GM12878 (cell line): ENCODE results near the gene ZNF684. TPM values are rescaled to one million over a fixed set of nuclear protein-coding genes. Genes with fewer than 3 reads are reported as not detected.

ENCODE experiments used
- ATAC-seq: fragments of 200-7000 bp; cut with Tn5 transposase; 3 replicates; pipeline ENCODE4 v1.9.1; 2020; ENCODE audit warnings: mild to moderate bottlenecking, moderate library complexity
- BruUV-seq: library from RNA; stranded (reverse); fragments of 400-500 nt; replicated peaks from 2 replicates; lab custom pipeline; 2021; lab: Mats Ljungman, UMichigan
- CTCF ChIA-PET: fragments of 300-600 bp; sonication (Branson Sonifier 250); formaldehyde crosslinking; extraction: SDS; loops from one replicate; lab custom pipeline; 2021; ENCODE audit warnings: inconsistent platforms; lab: Yijun Ruan, JAX
- POLR2A ChIA-PET: fragments of 350-600 bp; formaldehyde crosslinking; extraction: SDS; loops from one replicate; lab custom pipeline; 2021; ENCODE audit warnings: inconsistent platforms; lab: Charles Lee
- RAD21 ChIA-PET: fragments of 300-600 bp; sonication (Branson Sonifier 250); formaldehyde crosslinking; loops from one replicate; lab custom pipeline; 2023; ENCODE audit warnings: antibody characterized with exemption; ENCODE audit not compliant: unreplicated experiment; lab: Charles Lee
- SMC1A ChIA-PET: fragments of 300-600 bp; sonication (Branson Sonifier 250); formaldehyde crosslinking; loops from one replicate; lab custom pipeline; 2023; ENCODE audit not compliant: unreplicated experiment, uncharacterized antibody; lab: Charles Lee
- DNase-seq: peaks from one replicate; pipeline ENCODE4 v3.0.0-alpha.2; 2011; ENCODE audit warnings: low read depth, low spot score
- FAIRE-seq: peaks from 3 replicates; lab custom pipeline; 2011; peaks lifted over from hg19 to GRCh38; lab: Jason Lieb, UNC
- H2AFZ ChIP-seq: 2 replicates; pipeline ENCODE4 v1.6.0; 2011; ENCODE audit warnings: low read depth, low read length, control low read depth; ENCODE audit not compliant: control insufficient read depth
- H3K27ac ChIP-seq: 2 replicates; pipeline ENCODE4 v1.5.1; 2011; ENCODE audit warnings: control low read depth; ENCODE audit not compliant: control insufficient read depth, insufficient read depth
- H3K27me3 ChIP-seq, 2 experiments: replicated peaks in 1 of 2; 2 replicates each; pipeline versions ENCODE4 v1.6.0 to v1.6.1; 2011; ENCODE audit warnings: low read length in 1 of 2; ENCODE audit not compliant: control insufficient read depth in 2 of 2, insufficient read depth in 2 of 2
- H3K36me3 ChIP-seq, 2 experiments: 2 replicates each; pipeline ENCODE4 v1.5.1; 2011; ENCODE audit warnings: low read length in 1 of 2; ENCODE audit not compliant: control insufficient read depth in 2 of 2, insufficient read depth in 2 of 2
- H3K4me1 ChIP-seq: 2 replicates; pipeline ENCODE4 v1.6.1; 2011; ENCODE audit warnings: mild to moderate bottlenecking, low read length, moderate library complexity, mixed read lengths; ENCODE audit not compliant: control insufficient read depth, insufficient read depth
- H3K4me2 ChIP-seq: 2 replicates; pipeline ENCODE4 v1.6.0; 2011; ENCODE audit warnings: control low read depth; ENCODE audit not compliant: control insufficient read depth, insufficient read depth
- H3K4me3 ChIP-seq: fragments of 200-600 bp; sonication (generic); 2 replicates; pipeline ENCODE4 v1.5.1; 2016
- H3K79me2 ChIP-seq: 2 replicates; pipeline ENCODE4 v1.6.0; 2011; ENCODE audit warnings: low read length; ENCODE audit not compliant: control insufficient read depth, insufficient read depth
- H3K9ac ChIP-seq: 2 replicates; pipeline ENCODE4 v1.8.0; 2011; ENCODE audit warnings: low read length, control low read depth, mixed read lengths; ENCODE audit not compliant: control insufficient read depth, insufficient read depth
- H3K9me3 ChIP-seq: replicated peaks from 3 replicates; pipeline ENCODE4 v1.5.1; 2011; ENCODE audit warnings: mild to moderate bottlenecking, low read length; ENCODE audit not compliant: control insufficient read depth, insufficient read depth
- H4K20me1 ChIP-seq: 2 replicates; pipeline ENCODE4 v1.6.0; 2011; ENCODE audit not compliant: control insufficient read depth, insufficient read depth
- BCL3 ChIP-seq: IDR thresholded peaks from 2 replicates; pipeline ENCODE4 v1.6.1; 2011; ENCODE audit warnings: borderline replicate concordance, low read depth, mild to moderate bottlenecking, moderate library complexity, low read length; ENCODE audit not compliant: insufficient read depth, poor library complexity, severe bottlenecking
- CBX5 ChIP-seq: sonication (generic); IDR thresholded peaks from 2 replicates; pipeline ENCODE4 v1.6.1; 2016; ENCODE audit warnings: low read depth, moderate library complexity, mild to moderate bottlenecking, inconsistent platforms
- CHD2 ChIP-seq: IDR thresholded peaks from 2 replicates; pipeline ENCODE4 v1.6.1; 2011; ENCODE audit warnings: low read depth, low read length, improper control_type of control experiment, borderline replicate concordance
- EP300 ChIP-seq, 2 experiments: fragments of 150-350 bp in 1 of 2; IDR thresholded peaks; 2 replicates each; pipeline ENCODE4 v1.6.1; 2011 to 2012; ENCODE audit warnings: low read depth in 2 of 2, low read length in 2 of 2, borderline replicate concordance in 1 of 2, improper control_type of control experiment in 1 of 2, inconsistent platforms in 1 of 2; ENCODE audit not compliant: control insufficient read depth in 1 of 2
- FOXK2 ChIP-seq: fragments of 450-650 bp; IDR thresholded peaks from 2 replicates; pipeline ENCODE4 v1.6.1; 2017; ENCODE audit warnings: mild to moderate bottlenecking, moderate library complexity
- IKZF1 ChIP-seq: fragments of 450-650 bp; conservative IDR thresholded peaks from 2 replicates; pipeline ENCODE4 v1.6.1; 2017; ENCODE audit warnings: antibody characterized with exemption, mild to moderate bottlenecking
- KDM1A ChIP-seq: fragments of 200-600 bp; sonication (generic); IDR thresholded peaks from 2 replicates; pipeline ENCODE4 v1.6.1; 2016; ENCODE audit warnings: borderline replicate concordance
- NR2F1 ChIP-seq: fragments of 450-650 bp; conservative IDR thresholded peaks from 2 replicates; pipeline ENCODE4 v1.6.1; 2017; ENCODE audit warnings: mild to moderate bottlenecking
- PBX3 ChIP-seq: IDR thresholded peaks from 2 replicates; pipeline ENCODE4 v1.6.1; 2011; ENCODE audit warnings: mild to moderate bottlenecking, low read depth, low read length, moderate library complexity; ENCODE audit not compliant: insufficient replicate concordance
- POLR2AphosphoS2 ChIP-seq: IDR thresholded peaks from 2 replicates; pipeline ENCODE4 v1.6.1; 2011; ENCODE audit warnings: low read depth, mild to moderate bottlenecking, low read length, improper control_type of control experiment, moderate library complexity
- RBBP5 ChIP-seq: fragments of 200-600 bp; sonication (generic); conservative IDR thresholded peaks from 2 replicates; pipeline ENCODE4 v1.6.1; 2016
- USF1 ChIP-seq: IDR thresholded peaks from 2 replicates; pipeline ENCODE4 v1.6.1; 2011; ENCODE audit warnings: borderline replicate concordance, low read depth, mild to moderate bottlenecking, moderate library complexity, mixed read lengths, low read length; ENCODE audit not compliant: insufficient read depth; ENCODE audit errors: extremely low read length
- YY1 ChIP-seq: IDR thresholded peaks from 2 replicates; pipeline ENCODE4 v1.6.1; 2011; ENCODE audit warnings: low read depth, mild to moderate bottlenecking, low read length
- WGBS: methylation state at CpG from one replicate; pipeline ENCODE4 v1.1.6; 2016; ENCODE audit warnings: low lambda C conversion rate; ENCODE audit not compliant: insufficient replicate concordance, insufficient coverage; ENCODE audit errors: missing lambda C conversion rate; 5-methylcytosine and 5-hydroxymethylcytosine counted together
- in situ Hi-C: fragments of 300-500 bp; cut with MboI; formaldehyde crosslinking; loops from 9 replicates; pipeline ENCODE4 v1.14.3; 2018; ENCODE audit warnings: mixed read lengths
- intact Hi-C: fragments of 100-400 bp; cut with micrococcal nuclease; formaldehyde crosslinking; loops from one replicate; pipeline ENCODE4 v1.14.2; 2022; ENCODE audit not compliant: unreplicated experiment
- polyA plus RNA-seq, 11 experiments: library from polyadenylated mRNA; depleted of rRNA in 4 of 11; unstranded in 6 of 11; stranded (reverse) in 5 of 11; fragments of >200 nt; fragmentation: Nextera tagmentation in 4 of 11; fragmentation: Illumina TruSeq in 1 of 11; extraction: Ambion mirVana in 4 of 11; extraction: Trizol in 1 of 11; gene quantifications; 1 replicate in 1 of 11; 2 replicates in 10 of 11; pipeline versions ENCODE4 v1.2.1 to v1.2.3, GENCODE V29; 2011 to 2016; ENCODE audit warnings: inconsistent platforms in 2 of 11, missing spikeins in 2 of 11, low read depth in 1 of 11
- total RNA-seq, 4 experiments: library from RNA; depleted of rRNA in 3 of 4; stranded (reverse); fragments of >200 nt in 3 of 4; fragmentation: Illumina TruSeq in 1 of 4; extraction: Trizol in 1 of 4; gene quantifications; 2 replicates each; pipeline versions ENCODE4 v1.2.1 to v1.2.3, GENCODE V29; 2013 to 2021

Gene ZNF684
- total and polyA plus RNA-seq, 10 of the 15 experiments (the other 5 are each of a cell fraction or from before 2014, with no cell fraction given) = 3.8 to 6.8 (median 6.0) TPM

- TF ChIP-seq FOXK2 = no peak
- TF ChIP-seq KDM1A = no peak
- TF ChIP-seq NR2F1 = no peak
- TF ChIP-seq PBX3 = no peak
- TF ChIP-seq CBX5 = no peak
- Histone ChIP-seq H3K27ac (no peak overlapping the region), H3K4me2 (no peak overlapping the region), H2AFZ (no peak overlapping the region), H3K79me2 (peaks cover 3% of the 10 kb centered on the region), H3K27me3 (no peaks in the 10 kb centered on the region), H3K4me3 (no peak overlapping the region), H3K4me1 (peaks cover 6% of the 10 kb centered on the region), H3K36me3 (no peaks in the 10 kb centered on the region), H3K9me3 (no peaks in the 10 kb centered on the region; the same call in 2 of the 3 replicates), H3K9ac (no peak overlapping the region), H4K20me1 (no peaks in the 10 kb centered on the region)
- no peak for DNase-seq
- 93% methylated on average over 2 of the region's 2 CpGs for WGBS
- POLR2A ChIA-PET = no interaction called here
- no peak for FAIRE-seq
- SMC1A ChIA-PET = no interaction called here
- CTCF ChIA-PET = no interaction called here
- BruUV-seq = no TSS peak
- intact Hi-C loops (no loop called here), in situ Hi-C loops (no loop called here)
- ATAC-seq = no peak
- RAD21 ChIA-PET = no interaction called here
These were observed 4.3 kb downstream of the ZNF684 start for GRCh38 chr1:40535732-40536131.

GRCh38 chr1:40539338-40539737, 7.9 kb downstream of the ZNF684 start:
- BruUV-seq = no TSS peak
- no peak overlapping the region for H3K9ac ChIP-seq
- no peak for FAIRE-seq
- TF ChIP-seq POLR2AphosphoS2 (no peak), BCL3 (no peak), USF1 (no peak), EP300 (IDR thresholded peaks at IDR 0.05; ENCODE audit: borderline replicate concordance in 1 of 2, control insufficient read depth in 1 of 2, low read depth in 2 of 2, low read length in 2 of 2) (no peak), YY1 (no peak), RBBP5 (no peak), IKZF1 (no peak), CHD2 (no peak)

More at GRCh38 chr1:40539338-40539737, 7.9 kb downstream of the ZNF684 start:
- RAD21 ChIA-PET = no interaction called here
- DNase-seq (no peak), ATAC-seq (no peak)
- POLR2A ChIA-PET = no interaction called here
- 89% methylated on average over 7 of the region's 7 CpGs for WGBS
- H3K9me3 ChIP-seq = no peaks in the 10 kb centered on the region; the same call in 2 of the 3 replicates
- no peaks in the 10 kb centered on the region for H3K4me1 ChIP-seq
- H3K36me3 ChIP-seq = no peaks in the 10 kb centered on the region; a peak in 3 of 4 replicates
- H4K20me1 ChIP-seq = no peaks in the 10 kb centered on the region
- H3K79me2 ChIP-seq = no peaks in the 10 kb centered on the region
- no peak overlapping the region for H3K27ac ChIP-seq
- no peak overlapping the region for H2AFZ ChIP-seq
- no peaks in the 10 kb centered on the region for H3K27me3 ChIP-seq
- no peak overlapping the region for H3K4me3 ChIP-seq
- CTCF ChIA-PET = no interaction called here
- SMC1A ChIA-PET = no interaction called here
- intact Hi-C loops (no loop called here), in situ Hi-C loops (no loop called here)
- H3K4me2 ChIP-seq = no peak overlapping the region
